Measurements from ENCODE around the gene IQSEC2. TPM values are rescaled to one million over a fixed set of nuclear protein-coding genes. Genes with fewer than 3 reads are reported as not detected.

IQSEC2 gene
- total RNA-seq, 1 experiment from 2014 or later, result 3.4 TPM

DNA sequence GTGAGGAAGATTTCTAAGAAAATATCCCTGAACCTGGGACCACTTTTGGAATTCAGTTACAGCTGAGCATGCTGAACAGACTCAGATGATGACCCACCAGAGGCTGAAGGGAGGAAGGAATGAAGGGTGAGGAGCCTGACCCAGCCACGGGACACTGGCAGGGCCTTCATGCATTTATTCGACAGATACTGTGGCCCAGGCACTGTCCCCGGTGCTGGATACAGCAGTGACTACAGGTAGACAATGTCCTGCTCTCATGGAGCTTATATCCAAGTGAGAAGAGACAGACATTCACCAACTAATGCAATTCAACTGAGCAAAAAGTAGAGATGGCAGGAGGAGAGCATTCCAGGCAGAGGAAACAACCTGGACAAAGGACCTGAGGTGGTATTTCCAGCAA, 2.2 kb upstream of the IQSEC2 start:
- H3K36me3 ChIP-seq, result no peaks in the 10 kb centered on the region
- H3K9me3 ChIP-seq, result no peaks in the 10 kb centered on the region
- H3K27me3 ChIP-seq, result no peaks in the 10 kb centered on the region
- DNase-seq, result no peak
- no peak overlapping the region for H3K4me3 ChIP-seq

DNA sequence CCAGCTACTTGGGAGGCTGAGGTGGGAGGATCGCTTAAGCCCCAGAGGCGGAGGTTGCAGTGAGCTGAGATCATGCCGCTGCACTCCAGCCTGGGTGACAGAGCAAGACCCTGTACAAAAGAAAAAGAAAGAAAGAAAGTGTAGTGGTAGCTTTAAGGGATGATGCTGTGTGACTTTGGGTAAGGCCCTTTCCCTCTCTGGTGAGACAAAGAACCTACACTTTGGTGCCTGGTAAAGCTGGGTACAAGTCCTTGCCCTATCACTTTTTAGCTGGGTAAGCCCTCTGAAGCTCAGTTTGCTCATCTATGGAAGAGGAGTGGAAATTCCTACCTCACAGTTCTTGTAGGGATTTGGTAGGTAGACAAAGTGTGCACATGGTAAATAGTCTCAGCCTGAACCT, 1.7 kb upstream of the IQSEC2 start:
- no peak for DNase-seq
- no peaks in the 10 kb centered on the region for H3K9me3 ChIP-seq
- H3K27me3 ChIP-seq, result no peaks in the 10 kb centered on the region
- no peak overlapping the region for H3K4me3 ChIP-seq
- H3K36me3 ChIP-seq, result no peaks in the 10 kb centered on the region

DNA sequence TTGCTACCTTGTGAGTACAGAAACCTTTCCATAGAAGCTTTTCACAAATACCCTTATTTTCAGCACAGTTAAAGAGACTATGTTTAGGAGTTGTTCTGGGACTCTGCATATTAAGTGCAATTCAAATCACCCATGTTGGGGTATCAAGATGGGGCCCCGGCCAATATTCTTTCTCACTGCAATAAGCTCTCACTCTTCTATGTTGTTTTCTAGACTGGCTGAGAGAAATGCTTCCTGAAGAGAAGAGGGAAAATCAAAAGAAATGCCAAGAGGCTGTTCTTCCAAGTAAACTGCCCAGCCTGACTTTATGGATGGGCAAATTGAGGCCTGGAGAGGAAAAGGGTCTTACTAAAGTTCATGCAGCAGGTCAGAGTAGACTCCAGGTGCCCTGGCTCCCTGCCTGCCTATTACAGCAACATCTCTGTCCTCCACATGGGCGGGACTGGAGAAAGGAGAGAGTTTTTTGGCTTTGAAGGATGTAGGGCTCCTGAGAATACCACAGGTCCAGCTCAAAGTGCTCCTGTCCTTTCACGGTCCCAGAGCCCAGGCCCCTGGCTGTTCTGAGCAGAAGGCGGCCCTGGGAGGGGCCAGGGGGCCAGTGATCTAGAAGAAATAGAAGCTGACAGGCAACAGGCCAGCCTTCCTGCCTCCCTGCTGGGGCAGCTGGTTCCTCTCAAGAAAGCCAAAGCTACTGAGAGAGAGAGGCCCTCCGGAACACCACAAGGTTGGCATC, 745 bp upstream of the IQSEC2 start:
- Histone ChIP-seq H3K9me3 (no peaks in the 10 kb centered on the region), H3K36me3 (no peaks in the 10 kb centered on the region), H3K27me3 (no peaks in the 10 kb centered on the region), H3K4me3 (no peak overlapping the region; the same call in 1 of the 2 replicates)
- peak; percentile 33 for DNase-seq

DNA sequence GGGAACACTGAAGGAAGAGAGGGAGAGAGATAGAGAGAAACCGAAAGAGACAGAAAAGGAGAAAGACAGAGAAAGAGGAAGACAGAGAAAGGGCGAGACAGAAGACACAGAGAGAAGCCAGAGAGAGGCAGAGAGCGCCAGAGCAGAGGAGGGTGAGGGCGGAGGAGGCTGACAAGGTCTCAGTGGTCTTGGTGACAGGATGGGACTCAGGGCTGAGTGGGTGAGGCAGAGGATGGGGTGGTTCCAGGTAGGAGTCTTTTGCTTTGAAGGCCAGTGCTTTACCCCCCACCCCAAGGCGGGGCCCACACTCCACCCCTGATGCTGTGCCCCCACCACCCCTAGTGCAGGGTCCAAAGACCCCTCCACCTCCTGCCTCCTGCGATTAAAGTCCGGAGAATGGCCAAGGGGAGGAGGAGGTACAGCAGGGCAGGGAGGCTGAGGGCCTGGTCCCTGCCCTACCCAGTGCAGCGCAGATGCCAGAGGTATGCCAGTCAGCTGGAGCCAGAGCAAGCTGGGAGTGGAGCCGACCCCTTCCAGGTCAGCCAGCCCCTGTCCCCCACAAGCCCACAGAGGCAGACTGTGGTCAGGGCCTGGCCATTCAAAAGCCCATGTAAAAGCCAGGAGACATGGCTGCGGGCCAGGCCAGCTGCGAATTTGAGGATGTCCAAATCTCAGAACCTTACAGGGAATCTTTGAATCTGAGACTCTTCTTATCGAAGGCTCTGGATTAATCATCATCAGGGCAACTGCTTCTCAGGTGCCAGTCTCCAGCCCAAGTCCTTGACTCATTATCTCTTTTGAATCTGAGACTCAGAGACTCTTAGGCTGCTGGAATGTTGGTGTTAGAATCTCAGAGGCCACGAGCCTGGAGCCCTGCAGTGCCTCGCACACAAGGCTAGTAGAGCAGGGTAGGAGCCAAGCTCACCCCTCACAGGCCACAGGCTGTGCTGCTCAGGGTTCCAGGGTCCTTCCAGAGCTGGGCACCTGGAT, 758 bp downstream of the IQSEC2 start:
- no peaks in the 10 kb centered on the region for H3K36me3 ChIP-seq
- peak overlapping the region; percentile 46 for H3K4me3 ChIP-seq
- peak; percentile 66 for DNase-seq
- H3K9me3 ChIP-seq, result no peaks in the 10 kb centered on the region
- no peaks in the 10 kb centered on the region for H3K27me3 ChIP-seq

DNA sequence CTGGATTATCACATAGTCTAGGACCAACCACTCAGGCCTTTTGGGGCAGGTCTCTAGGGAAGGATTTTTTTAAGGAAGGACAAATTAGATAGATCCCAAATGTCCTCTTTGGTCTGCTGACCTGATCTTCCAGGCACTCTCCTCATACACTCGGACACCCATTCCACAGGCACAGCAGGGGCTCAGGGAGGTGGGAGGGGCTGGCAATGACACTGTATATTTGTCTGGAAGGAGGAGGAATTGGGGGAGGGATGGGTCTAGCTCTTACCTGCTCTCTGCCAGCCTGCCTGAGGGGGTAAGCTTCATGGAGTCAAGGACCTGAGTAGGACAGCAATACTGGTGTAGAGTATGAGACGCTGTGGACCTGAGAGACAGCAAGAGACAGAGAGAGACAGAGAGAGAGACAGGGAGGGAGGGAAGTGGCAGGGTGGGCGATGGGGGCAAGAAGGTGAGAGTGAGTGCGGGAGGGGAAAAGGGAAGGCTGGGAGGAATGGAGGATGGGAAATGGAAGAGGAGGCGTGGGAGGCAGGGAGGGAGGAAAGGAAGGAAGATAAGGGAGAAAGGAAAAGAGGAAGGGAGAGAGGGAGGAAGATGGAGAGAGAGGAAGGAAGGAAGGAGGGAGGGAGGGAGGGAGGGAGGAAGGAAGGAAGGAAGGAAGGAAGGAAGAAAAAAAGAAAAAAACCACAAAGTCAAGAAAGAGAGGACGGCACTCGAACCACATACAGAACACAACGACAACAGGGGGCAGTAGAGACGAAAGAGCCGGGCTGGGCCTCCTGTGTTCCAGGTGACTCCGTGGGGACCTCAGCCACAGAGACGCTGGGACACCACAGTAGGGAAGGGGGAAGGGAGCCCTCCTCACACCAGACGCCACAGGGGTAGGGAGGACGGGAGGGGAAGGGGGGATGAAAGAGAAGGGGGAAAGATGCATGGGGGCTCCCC, 1.8 kb downstream of the IQSEC2 start:
- Histone ChIP-seq H3K9me3 (no peaks in the 10 kb centered on the region), H3K27me3 (no peaks in the 10 kb centered on the region), H3K4me3 (no peak overlapping the region), H3K36me3 (no peaks in the 10 kb centered on the region)
- DNase-seq, result no peak

DNA sequence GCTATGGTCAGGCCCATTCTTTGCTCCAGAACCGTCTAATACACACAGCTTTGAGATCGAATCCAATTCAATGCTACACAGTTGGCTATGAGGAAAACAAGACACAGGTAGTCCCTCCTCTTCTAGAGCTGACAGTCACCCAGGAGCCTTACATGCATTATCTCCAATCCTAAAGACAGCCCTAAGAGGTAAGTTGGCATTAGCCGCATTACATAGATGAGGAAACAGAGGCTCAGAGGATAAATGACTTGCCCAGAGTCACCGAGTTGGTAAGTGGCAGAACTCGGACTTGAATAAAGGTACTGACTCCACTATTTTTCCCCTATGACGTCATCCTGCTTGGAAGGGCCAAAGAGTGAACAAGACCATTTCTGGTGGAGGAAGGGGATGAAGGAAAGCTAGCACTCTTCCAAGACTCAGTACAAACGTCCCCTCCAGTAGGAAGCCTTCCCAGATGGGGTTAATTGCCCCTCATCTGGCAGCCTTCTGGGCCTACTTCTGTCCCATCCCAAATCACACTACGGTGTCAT, 8.5 kb downstream of the IQSEC2 start:
- H3K9me3 ChIP-seq, result no peaks in the 10 kb centered on the region

DNA sequence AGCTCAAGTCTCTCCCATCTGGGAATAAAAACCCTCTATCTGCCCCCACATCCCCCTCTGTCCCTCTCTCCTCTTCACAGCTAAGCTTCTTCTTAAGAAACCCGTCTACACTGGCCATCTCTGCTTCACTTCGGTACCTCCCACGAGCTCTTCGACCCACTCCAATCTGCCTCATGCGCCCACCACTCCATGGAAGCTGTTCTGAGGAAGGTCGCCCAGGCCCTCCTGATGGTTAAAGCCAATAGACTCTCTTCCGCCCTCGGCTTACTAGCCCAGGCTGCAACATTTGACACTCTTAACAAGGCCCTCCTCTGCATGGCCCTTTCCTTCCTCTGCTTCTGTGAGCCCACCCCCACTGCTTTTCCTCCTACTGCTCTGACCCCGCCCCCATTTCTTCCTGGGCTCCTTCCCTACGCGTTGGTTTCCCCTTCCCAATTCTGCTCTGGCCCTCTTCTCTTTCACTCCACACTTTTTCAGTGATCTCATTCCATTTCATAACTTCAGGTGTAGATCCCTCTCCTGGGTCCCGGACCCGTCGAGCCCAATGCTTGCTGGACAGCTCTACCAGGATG, 11.8 kb downstream of the IQSEC2 start:
- Histone ChIP-seq H3K4me3 (no peak overlapping the region), H3K36me3 (no peaks in the 10 kb centered on the region), H3K9me3 (no peaks in the 10 kb centered on the region), H3K27me3 (no peaks in the 10 kb centered on the region)
- no peak for DNase-seq

More for the DNA sequence above, 8.5 kb downstream of the IQSEC2 start:
- no peaks in the 10 kb centered on the region for H3K36me3 ChIP-seq
- H3K4me3 ChIP-seq, result no peak overlapping the region
- no peaks in the 10 kb centered on the region for H3K27me3 ChIP-seq
- no peak for DNase-seq

DNA sequence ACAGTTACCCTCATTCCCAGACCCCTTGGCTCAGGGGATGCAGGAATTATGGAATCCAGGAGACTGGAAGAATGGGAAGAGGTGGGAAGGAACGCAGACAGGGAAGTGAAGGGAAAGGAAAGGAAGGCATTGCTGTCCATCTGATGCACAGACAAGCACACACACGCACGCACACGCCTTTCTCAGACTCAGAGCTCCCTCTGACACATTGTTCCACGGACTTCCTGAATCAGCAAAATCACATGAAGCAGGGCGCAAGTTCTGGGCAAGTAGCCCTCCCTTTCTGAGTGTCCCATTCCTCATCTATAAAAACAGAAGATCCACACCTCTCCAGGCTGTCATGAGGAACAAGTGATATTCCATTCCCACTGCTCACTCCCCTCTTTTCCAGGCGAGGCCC, 13.2 kb downstream of the IQSEC2 start:
- DNase-seq, result no peak
- no peaks in the 10 kb centered on the region for H3K9me3 ChIP-seq
- no peak overlapping the region for H3K4me3 ChIP-seq
- no peaks in the 10 kb centered on the region for H3K36me3 ChIP-seq
- no peaks in the 10 kb centered on the region for H3K27me3 ChIP-seq

DNA sequence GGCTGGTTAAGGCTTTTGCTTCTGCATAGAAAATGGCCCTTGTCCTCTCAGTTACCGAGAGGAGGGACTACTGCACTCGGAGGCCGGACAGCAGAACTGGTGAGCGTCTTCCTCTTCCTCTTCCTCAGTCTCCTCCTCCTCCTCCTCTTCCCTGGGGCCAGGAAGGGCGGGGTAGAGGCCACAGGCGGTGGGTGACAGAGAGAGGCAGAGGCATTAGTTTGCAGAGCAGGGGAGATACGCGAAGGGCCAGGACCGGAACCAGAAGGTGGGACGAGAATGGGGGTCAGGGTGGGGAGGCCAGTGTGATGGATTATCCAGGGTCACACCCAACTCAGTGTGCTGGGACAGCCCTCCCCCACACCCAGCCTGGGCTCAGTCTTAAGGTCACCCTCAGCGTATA, 14.5 kb downstream of the IQSEC2 start:
- DNase-seq, result no peak
- Histone ChIP-seq H3K9me3 (no peaks in the 10 kb centered on the region), H3K36me3 (no peaks in the 10 kb centered on the region), H3K27me3 (no peaks in the 10 kb centered on the region), H3K4me3 (no peak overlapping the region)

DNA sequence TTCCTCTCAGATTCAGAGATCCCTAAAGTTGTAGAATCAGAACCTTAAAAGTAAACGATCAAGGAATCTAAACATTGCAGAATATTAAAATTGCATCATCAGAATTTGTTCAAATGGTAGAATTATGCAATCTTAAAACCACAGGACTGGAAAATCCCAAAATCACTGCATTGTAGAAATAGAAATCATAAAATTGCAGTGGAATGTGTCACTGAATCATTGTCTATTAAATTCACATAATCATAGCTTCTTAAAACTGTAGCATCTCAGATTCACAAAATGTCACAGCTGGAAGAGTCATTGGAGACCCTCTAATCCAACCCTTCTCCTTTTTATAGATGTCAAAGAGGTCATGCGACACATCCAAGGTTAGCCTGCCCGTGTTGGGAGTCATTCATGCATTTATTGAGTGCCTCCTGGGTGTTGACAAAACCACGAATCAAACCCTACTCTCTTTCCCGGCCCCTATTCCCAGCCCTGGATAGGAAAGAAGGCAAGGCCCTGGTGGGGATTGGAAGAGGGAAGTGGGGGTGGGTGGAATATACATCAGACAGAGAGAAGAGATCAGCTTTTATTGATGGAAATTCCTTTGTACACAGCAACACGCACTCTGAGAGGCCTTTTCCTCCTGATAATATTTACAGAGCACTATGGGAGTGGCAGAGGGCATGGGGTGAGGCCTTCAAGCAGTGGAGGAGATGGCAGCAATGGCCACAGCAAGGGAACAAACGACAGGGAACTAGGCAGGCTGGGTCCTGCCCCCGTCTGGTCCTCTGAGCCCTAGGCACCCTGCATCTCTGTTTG, 15.4 kb downstream of the IQSEC2 start:
- DNase-seq, result no peak
- Histone ChIP-seq H3K4me3 (no peak overlapping the region), H3K9me3 (no peaks in the 10 kb centered on the region), H3K36me3 (no peaks in the 10 kb centered on the region), H3K27me3 (no peaks in the 10 kb centered on the region)

DNA sequence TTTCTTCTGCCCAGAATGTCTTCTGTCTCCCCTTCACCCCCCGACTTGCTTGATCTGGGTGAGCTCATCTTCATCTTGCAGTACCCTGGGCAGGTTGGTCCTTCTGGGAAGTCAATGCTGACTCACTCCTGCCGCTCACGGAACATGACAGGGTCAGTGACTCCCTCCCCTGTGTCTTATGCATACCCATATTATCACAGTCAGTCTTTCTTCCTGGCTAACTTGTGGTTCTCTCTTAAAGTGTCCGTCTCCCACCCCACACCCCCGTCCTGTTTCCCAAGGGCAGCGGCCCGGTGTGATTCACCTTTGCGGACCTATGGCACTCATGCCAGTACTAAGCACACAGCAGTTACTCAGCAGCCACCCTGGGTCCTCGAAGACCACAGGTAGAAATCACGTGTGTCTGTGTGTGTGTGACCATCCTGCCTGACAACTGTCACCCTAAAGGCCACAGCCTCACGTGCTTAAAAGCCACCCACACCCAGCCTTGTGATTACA, 17.7 kb downstream of the IQSEC2 start:
- Histone ChIP-seq H3K27me3 (no peaks in the 10 kb centered on the region), H3K36me3 (no peaks in the 10 kb centered on the region), H3K4me3 (no peak overlapping the region), H3K9me3 (no peaks in the 10 kb centered on the region)
- peak; percentile 60 for DNase-seq

DNA sequence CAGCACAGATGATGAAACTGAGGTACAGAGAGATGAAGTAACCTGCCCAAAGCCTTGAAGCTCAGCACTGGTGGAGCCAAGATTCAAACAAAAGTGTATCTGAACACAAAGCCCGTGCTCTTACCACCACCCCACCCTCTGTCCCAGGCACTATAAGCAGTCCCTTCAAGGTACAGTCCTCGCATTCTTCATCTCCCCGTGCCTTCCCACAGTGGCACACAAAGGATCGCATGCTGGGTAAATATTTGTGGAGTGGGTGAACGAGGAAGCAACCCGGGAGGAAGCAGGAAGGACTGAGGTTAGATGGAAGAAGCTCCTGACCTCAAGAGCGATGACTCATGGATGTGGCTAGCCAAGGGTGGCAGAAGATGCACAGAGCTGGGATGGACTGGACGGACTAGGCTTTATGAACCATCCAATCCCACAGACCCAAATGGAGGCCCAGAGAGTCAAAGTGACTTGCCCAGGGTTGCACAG, 18.4 kb downstream of the IQSEC2 start:
- Histone ChIP-seq H3K9me3 (no peaks in the 10 kb centered on the region), H3K27me3 (no peaks in the 10 kb centered on the region), H3K4me3 (no peak overlapping the region), H3K36me3 (no peaks in the 10 kb centered on the region)
- peak; percentile 66 for DNase-seq

DNA sequence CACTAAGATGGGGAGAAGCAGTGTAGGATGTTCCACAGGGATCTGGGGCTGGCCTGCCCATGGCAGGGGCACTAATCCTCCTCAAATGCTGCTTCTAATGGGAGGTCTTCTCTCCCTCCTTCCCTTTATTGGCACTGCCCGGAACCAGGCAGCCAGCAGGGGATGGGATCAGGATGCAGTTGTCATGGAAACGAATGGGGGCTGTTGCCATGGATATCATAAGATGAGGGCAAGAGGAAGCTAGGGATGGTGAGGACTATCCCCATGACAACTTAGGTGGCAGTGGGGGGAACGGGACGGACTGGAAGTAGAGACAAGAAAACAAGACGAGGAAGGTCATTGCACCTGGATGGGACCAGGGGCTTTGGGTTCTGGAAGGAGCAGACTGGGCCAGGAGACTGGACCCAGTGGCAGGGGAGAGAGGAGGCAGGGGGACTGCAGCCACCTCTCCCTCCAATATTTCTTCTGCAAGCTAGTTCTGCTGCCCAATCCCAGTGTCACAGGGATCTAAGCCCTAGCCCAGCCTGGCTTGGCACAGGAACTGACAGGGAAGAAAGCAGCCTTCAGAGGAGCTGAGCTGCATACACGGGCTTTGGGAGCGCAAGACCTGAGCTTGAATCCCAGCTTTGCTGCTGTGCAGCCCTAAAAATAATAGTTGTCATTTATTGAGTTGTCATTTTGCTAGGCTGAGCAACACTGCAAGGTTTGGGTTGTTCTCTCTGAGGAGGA, 19.0 kb downstream of the IQSEC2 start:
- DNase-seq, result no peak
- H3K36me3 ChIP-seq, result no peaks in the 10 kb centered on the region
- no peaks in the 10 kb centered on the region for H3K27me3 ChIP-seq
- H3K4me3 ChIP-seq, result no peak overlapping the region
- H3K9me3 ChIP-seq, result no peaks in the 10 kb centered on the region

DNA sequence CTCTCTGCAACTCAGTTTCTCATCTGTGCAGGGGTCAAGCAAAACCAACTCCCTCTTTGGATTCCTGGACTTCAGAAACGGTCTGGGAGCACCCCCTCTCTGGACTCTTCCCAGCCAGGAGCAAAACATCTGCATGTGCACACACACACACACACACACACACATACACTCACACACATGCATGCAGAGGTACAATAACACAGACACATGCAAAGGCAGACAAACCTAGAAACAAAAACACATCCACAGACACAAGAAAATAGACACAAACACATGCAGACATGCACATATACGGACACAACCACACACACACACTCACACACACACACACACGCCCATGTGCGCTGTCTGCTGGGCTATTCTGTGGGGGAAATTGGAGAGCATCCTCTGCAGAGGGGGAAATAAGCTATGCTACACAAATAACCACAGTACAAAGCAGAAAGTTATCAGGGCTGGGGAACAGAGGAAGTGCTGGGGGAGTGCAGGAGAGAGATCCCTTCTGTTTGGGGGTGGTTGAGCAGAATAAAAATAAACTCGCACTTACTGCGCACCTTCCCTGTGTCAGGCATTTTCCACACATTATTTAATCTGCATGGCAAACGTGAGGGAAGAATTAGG, 19.9 kb downstream of the IQSEC2 start:
- no peaks in the 10 kb centered on the region for H3K27me3 ChIP-seq
- no peaks in the 10 kb centered on the region for H3K9me3 ChIP-seq
- no peak overlapping the region for H3K4me3 ChIP-seq
- DNase-seq, result no peak
- no peaks in the 10 kb centered on the region for H3K36me3 ChIP-seq
